NT2/D1 (cell line): ENCODE data around the gene ZDHHC11.
"Not testable (repeated sequence)": the region's sequence is repeated elsewhere in the genome, so short reads cannot be mapped to it uniquely, and the experiment has no call there.

Experiments used
- YY1 ChIP-seq: IDR thresholded peaks from 2 replicates; pipeline ENCODE4 v1.6.1; 2011; ENCODE audit not compliant: insufficient read length, insufficient read depth
- ZNF274 ChIP-seq: IDR thresholded peaks from 2 replicates; pipeline ENCODE4 v1.6.1; 2011; ENCODE audit warnings: mild to moderate bottlenecking, low read depth, low read length

DNA sequence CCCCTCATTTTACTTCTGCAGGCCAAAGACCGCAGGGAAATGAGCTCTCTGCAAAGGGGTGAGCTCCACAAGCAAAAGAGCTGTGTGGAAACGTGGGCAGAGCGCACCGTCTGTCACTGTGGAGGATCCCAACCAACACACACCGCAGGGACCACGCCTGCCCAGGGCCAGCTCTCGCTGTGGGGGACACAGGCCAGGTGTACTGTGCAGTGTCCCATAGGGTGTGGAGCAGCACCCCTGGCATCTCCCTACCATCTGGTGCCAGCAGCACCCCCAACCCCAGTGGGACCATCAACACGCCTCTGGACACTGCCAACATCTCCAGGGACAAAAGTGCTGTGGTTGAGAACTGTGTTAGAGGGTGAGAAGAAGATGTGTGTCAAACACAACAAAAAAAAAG lies 27.9 kb upstream of the ZDHHC11 start:
- TF ChIP-seq YY1, ZNF274: not testable (repeated sequence)
